Measurements from ENCODE around the gene TNIK.

The TNIK gene

DNA sequence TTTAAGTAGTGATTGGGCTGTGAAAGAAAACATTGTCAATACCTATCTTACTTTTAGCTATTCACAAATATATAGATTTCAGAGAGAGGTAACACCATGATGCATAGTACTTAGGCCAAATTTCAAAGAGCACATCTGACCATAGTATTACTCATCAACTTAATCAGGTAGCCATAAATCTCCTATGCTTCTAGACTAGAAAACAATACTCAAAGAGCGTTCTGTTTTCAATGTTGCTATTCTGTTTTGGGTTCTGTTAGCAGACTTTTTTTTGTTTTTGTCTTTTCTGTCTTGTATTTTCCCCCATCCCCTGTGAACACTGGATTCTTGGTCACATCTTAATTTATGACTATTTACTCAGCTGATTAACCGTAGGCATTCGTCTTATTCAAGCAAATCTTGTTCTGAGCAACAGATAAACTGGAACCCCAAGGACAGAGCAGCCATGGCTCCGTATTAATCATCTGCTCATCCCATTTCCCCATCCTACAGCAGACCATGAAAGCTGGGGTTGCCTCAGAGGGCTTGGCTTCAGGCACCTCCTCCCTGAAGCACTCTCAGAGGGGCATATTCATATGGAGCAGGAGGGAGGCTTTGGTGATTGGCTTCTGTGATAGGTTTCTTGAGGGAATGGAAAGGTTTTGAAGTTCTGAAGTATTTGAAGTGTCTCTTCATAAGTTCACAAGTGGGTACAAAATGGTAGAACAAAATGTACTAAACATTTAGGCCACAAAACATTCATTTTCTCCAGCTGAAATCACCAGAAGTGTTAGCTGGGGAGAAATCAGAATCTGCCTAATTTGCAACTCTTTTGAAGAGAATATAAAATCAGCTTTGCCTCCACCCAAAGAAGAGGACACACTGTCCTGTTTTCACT is 105.3 kb downstream of the TNIK start:
- DNase-seq: no peak

DNA sequence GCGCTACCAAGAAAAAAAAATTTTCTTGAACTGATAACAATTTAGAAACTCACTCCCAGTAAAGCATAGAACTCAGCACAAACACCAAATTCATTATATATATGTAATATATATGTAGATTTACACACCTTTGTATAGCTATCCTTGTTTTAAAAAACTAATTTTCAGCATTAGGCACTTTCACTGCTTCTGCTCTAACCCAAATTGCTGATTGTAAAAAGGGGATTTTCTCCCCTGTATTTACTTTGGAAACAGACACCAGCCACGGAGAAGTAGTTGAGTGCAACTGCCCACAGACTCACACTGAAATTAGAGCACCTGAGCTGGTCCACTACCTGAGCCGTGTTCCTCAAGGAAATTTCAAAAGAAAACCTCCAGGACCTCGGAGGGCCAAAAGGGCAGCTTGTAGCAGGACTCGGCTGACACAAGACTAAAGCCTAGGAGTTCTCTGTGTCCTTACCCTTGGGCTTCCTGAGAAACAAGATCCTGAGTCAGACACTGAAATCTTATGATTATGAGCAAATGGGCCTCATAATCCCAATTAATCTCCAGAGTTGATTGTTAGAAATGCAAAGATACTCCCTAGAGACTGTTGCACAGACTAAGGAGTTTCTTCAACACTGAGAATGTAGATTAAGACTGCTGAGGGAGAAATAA is 106.0 kb downstream of the TNIK start:
- DNase-seq: no peak

DNA sequence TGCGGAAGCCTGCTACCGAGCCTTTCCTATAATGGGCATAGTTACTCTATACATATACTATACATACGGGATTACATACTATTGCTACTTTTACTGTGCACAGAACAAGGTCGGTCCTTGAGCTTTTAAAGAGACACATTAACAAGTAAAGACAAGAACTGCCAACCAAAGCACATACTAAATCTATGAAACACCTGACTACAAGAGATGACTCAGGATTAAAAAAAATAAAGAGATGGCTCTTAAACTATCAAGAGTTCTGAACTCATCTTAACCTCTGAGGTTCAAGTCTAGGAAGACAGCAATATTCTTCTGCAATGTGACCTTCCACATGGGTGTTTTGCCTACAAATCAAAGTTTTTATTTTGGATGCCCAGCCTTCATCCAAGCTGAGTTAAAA is 106.8 kb downstream of the TNIK start:
- DNase-seq: no peak

DNA sequence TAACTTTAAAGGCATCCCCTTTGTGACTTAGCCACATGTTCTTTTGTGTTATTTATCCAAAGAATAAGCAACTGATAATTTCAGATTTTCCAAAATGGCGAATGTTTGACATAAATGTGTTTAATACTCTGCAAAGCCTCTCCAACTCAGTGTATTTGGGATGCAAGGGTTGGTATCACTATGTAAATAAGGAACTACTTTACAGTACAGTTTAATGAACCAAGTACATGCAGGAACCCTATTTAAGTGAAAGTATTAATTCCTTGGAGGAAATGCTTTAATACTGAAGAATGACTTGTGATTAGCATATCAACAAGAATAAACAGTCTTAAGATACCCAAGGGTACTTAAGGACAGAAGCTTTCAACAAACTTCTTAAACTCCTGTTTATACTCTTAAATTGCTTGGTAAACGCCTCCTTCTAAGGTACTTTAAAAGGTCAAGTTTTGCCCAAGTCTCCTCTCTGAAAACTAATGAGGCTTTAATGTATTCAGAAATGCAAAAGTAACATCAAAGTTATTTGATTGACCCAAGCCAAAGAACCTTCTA is 107.7 kb downstream of the TNIK start:
- DNase-seq: no peak

DNA sequence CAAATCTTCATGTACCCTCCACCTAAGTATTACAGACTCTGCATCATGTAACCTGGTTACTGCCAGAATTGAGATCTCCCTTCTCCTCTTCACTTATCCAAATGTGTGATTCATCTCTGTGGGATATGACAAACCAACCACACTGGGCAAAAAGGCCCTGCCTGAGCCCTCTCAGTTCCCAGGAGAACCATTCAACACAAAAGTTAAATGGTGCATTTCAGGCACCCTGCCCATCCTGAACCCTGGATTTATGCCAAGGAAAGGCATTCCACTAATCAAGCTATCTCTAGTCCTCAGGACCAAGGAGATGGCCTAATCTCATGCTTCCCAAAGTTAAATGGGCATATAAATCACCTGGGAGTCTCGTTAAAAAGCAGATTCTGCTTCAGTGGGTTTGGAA is 108.5 kb downstream of the TNIK start:
- DNase-seq: peak; percentile 23

DNA sequence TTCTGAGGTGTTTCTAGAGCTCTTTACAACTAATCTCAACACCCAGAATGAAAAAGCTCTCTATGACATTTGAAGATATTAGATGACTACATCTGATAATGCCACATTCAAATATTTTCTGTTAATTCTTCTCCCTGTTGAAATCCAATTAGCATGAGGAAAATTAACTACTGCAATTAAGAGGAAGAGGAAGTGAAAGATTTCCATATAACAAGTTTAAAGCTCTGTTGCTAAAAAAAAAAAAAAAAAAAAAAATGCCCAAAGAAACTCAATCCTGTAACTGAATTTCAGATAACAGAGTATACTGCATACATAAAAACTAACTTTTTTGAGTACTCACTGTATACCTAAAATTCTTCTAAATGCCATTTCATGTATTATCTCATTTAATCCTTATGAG is 109.8 kb downstream of the TNIK start:
- no peak for DNase-seq

DNA sequence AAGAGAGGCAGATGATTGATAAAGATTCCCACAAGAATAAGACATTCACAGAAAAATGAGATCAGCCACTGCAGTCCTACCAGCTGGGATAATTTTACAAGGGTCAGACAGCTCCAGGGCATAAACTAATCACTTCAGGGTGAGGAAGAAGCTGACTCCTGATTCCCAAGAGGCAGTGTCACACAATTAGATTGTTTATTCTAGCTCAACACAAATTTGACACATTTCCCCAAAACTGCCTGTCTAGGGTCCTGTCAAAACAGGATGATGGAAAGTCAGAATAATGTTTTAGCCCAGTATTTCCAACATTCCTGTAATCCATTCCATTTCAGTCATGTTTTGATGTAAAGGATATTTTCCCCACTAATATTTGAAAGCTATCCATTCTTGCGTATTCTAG is 110.8 kb downstream of the TNIK start:
- no peak for DNase-seq

DNA sequence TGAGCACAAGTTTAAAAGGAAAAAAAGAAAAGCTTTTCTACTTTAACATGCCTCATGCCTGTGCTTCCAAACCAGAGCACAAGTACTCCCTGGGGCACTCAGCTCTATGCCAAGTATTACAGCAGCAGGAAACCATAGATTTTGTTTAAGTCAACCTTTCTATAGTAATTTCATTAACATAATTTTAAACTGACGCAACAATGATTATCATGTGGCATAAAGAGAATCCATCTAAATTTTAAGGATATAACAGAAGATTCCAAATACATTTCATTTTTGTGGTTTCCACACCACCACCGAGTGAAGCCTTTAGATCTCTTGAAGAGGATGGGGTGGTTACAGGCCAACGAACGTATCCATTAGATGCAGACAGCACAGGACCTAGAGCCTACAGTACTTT is 112.1 kb downstream of the TNIK start:
- no peak for DNase-seq

DNA sequence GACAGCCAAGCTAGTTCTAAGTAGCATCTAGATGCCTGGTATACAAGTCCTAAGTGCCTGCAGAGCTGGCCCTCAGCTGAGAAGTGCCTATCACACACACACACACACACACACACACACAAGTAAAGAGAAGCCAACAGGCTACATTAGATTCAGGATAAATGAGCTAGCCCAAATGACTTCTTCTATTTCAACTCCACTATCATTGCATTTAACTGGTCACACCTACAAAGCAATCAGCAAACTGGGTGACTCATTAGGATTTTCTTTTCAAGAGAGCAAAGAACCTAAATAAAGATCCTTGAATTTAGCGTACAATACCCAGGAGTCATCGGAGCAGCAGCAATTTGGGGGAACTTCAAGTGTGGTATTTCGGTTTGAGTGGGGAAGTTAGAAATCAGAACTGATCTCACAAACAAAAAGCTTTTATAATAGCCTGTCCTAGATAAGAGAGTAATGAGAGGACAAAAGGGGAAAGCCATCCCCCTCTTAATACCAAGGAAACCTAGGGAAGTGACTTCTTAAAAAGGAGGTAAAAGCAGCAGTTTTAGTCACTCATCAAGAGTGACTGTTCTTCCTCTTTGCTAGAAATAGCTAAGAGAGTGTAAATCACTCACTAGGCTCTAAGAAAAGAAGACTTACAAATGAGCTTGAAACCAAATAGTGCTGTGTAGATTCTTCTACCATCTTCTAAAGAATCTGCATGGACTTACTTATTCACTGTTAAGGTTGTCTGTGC is 112.7 kb downstream of the TNIK start:
- DNase-seq: no peak

DNA sequence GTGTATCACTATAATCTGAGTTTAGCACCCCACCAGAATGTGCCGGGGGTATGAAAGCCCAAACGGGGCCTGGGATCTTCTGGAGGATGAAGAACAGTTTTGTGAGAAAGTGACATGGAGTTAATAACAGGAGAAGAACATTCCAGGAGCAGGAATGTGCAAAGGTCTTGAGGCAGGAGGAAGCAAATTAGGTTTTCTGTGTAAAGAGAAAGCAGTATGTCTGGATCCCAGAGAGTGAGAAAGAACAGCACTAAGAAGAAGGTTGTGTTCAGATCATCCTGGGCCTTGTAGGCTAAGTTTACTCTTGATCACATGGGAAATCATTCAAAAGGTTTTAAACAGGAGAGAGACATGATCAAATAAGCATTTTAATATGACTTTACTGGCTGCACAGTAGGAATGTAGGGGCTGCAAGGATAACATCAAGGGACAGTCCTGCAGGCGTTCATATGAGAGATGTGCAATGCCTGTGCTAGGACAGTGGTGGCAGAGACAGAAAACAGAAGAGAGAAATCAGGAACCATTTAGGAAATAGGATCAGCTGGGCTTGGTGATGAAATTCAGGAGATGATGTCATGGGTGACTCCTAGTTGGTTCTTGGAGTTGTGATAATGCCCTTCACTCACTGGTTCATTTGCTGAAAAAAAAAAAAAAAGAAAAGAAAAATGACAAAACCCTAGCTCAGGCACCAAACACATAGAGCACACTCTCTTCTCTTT is 113.5 kb downstream of the TNIK start:
- no peak for DNase-seq

DNA sequence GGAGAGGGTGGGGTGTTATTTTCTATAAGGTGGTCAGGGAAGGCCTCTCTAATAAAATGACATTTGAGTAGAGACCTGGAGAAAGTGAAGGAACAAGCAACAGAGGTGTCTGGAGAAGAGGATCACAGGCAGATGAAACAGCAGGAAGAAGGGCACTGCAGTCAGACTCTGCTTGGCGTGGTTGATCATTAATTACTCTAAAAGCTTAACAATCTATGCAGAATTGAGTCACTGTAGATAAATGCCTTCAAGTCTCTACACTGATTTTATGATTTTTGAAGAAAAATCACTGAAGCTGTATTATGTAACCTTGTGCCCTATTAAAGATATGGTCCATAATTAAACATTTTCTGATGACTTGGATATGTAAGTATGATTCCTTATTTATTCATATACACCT is 114.2 kb downstream of the TNIK start:
- DNase-seq: no peak

DNA sequence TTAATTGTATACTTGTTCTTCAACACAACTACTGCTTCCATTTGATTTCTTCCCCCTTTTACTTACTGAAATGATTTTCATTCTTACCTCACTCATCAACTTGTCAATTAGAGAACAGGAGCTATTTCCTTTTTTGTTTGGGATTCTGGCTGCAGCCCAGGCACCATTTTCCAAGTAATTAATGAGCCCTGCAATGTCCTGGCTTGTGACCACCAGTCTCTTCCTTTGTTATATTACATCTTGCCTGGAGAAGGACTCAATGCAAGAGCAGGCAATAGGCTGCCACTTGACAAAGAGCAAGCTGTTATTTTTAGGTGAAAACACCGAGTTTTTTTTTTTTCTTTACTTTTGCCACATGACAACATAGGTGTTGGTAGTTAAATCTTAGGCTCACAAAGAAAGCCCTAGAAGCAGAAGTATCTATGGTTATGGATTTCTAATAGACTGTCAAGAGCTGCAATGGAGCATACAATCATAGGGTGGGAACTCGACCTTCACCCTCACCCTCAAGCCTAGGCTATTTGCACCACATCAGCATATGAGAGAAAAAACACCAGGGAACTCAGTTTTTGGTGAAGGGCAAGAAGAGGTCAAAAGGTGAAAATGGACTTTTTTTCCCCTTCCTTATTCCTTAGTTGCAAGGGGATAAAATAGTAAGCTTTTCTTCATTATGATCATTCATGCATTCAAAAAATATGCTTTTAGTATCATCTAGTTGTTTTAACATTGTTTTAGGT is 114.9 kb downstream of the TNIK start:
- DNase-seq: peak; percentile 39

DNA sequence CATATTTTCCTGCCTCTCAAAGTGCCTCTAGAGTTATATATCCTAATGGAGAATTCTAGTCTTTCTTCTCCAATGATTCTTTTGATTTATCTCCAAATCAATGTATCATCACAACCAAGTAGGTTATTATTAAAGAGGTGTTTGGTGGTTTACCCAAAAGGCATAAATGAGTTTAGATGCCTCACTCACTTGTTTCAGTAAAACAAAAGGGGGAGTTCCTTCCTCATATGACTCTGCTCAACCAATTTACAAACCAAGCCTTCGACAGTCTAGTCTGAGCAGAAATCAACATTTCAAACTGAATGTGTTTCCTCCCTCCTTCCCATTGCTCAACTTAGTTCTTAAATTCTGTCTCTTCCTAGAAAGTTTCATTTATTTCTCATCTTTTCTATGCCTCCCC is 116.5 kb downstream of the TNIK start:
- no peak for DNase-seq

DNA sequence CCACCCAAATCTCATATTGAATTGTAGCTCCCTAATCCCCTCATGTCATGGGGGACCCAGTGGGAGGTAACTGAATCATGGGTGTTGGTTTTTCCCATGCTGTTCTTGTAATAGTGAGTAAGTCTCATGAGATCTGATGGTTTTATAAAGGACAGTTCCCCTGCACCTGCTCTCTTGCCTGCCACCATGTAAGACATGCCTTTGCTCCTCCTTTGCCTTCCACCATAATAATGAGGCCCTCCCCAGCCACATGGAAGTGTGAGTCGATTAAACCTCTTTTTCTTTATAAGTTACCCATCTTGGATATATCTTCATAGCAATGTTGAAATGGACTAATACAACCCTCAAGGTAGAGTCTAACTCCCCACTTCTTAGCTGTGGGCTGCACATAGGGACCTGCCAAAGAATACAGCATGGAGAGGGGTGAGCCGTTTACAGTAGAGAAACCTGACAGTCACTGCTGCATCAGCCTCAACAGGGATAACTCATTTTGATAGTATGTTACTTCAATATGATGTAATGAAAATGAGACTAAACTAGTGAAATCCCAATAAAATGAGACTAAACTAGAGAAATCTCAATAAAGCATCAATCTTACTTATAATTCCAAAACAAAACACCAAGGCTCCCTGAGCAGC is 117.3 kb downstream of the TNIK start:
- no peak for DNase-seq

DNA sequence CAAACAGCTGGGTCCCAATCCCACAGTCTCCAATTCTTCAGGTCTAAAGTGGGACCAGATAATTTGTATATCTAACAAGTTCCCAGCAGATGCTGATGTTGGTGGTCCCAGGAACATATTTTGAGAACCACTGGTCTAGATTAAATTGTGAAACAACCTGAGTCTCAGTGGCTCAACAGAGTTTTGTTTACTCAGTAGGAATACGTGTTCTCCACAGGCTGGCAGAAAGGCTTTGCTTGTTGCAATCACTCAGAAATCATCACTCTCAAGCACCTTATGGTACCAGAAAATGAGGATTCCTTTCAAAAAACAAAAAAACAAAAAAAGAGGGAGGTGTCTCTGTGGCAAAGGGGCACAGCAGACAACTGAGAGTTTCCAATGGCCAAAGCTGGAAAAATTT is 118.0 kb downstream of the TNIK start:
- DNase-seq: no peak

DNA sequence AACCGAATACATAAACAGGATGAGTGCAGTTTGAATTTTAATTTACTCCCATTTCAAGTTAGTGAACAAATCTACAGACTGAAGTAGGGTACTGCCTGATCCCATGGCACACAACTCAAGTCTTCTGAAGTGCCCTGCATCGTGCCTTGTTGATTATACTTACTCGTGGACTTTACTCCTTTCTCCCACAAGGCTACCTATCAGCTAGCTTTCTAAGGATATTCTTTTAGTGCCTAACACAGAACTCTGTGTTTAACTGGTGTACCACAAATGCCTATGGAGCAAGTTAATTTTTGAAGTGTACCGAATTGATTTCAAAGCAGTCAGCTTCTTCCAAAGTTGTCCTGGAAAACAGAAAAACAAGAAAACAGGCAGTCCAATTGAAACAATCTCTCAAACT is 119.8 kb downstream of the TNIK start:
- no peak for DNase-seq

DNA sequence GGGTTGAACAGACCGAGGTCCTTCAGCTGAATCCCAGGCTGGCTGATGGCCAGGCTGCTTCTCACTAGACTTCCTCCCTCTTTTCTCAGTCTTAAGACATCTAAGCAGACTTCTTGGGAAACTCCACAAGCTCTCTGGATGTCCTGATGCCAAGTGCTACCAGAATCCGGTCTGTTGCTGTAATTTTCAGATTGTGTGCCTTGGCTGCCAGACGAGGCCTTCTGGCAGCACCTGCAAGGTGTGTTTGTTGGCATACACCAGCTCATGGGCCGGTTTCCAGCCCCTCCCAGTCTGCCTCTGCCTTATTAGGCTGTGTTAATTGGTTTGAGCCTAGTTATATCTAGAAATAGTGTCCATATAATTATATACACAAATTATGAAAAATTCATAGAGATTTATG is 120.6 kb downstream of the TNIK start:
- DNase-seq: peak; percentile 92

DNA sequence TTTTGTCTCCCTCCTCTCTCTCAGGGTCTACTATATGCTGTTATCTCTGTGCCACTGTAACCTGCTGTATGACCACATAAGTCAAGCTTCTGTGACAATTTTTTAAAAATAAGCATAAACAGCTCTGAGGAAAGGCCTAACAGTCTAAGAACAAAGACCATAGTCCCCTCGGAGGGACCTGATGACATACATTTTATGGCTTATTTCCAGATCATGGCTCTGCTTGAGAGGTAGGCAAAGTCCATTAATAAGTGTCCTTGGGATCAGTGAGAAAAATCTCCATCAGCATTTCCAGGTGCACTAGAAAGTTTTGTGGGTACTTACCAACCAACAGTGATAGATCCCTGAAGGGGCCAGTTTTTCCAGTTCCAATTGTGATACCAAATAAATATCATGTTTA is 123.8 kb downstream of the TNIK start:
- no peak for DNase-seq

DNA sequence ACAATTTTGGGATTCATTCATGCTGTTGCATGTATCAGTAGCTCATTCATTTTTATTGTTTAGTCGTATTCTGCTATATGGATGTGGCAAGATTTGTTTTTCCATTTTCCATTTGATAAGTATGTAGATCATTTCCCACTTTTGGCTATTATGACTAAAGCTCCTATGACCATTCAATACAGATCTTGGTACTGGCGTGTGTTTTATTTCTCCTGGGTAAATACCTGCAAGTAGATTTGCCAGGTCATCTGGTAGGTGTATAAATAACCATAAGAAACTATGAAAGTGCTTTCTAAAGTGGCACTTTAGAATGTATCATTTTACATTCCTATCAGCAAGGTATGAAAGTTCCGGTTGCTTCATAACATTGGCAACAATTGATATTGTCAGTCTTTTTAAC is 124.6 kb downstream of the TNIK start:
- peak; percentile 49 for DNase-seq

DNA sequence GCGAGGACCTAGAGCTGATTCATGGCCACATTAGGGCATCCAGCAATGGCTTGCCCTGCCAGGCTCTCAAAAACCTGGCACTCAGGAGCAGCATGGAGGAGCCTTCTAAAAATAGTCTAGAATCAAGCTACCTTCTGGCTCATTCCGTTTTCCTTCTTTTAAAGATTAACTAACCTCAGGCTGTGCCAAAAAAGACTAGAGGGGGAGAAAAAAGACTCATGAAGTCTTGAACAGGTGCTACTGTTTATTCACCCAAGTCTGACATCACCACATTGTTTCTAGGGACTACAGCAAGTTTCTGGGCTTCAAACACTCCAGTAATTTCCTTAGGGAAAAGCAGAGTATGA is 125.8 kb downstream of the TNIK start:
- peak; percentile 44 for DNase-seq

DNA sequence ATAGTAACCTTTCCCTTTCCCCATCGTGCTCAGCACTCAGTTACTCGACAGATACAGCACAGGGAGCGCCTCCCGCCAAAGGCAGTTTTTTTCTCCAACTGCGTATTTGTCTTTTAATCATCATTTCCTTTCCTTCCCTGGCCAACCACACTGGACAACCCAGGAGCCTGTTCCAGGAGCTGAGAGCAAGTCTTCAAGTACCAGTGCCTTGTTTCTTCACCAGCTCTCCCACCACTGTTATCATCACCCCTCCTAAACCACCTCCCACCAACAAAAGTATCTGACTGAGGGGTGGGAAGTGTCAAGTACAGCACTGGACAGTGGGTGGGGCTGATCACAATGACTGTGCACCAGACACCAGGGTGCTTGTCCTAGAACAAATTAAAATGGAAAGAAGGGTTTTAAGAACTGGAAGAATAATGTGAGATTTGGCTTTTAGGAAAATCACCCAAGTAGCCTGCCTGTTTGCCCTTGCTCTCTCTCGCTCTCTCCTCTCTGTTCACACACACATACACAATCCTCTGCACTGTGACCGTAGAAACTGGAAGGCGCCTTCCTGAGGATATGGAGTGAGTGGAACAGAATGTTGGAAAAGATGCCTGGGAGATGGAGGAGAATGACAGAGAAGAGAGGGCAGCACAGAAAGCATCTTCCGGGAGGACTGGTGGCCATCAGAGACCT is 126.3 kb downstream of the TNIK start:
- no peak for DNase-seq
